Right cardiac atrium (tissue), 5 donors: ENCODE measurements around the gene AIF1. TPM values are rescaled to one million over a fixed set of nuclear protein-coding genes. Genes with fewer than 3 reads are reported as not detected.

ENCODE experiments used
- ATAC-seq, 2 donors: fragments of 200-7000 bp; cut with Tn5 transposase; one replicate each; pipeline versions ENCODE4 v1.8.0 to v1.9.1; 2020; ENCODE audit warnings: moderate library complexity in 2 of 2, mild to moderate bottlenecking in 1 of 2
- DNase-seq, 3 donors: peaks; one replicate each; pipeline ENCODE4 v3.0.0-alpha.2; 2020
- H3K27ac ChIP-seq: one replicate; pipeline ENCODE4 v1.5.1; 2013; ENCODE audit warnings: mild to moderate bottlenecking, low read length, control low read depth, moderate library complexity
- H3K27me3 ChIP-seq: one replicate; pipeline ENCODE4 v1.6.1; 2013; ENCODE audit not compliant: control insufficient read depth, insufficient read depth
- H3K4me1 ChIP-seq: one replicate; pipeline ENCODE4 v1.6.1; 2013; ENCODE audit warnings: low read length; ENCODE audit not compliant: control insufficient read depth, insufficient read depth
- H3K4me3 ChIP-seq: one replicate; pipeline ENCODE4 v1.5.1; 2013; ENCODE audit warnings: low read length, control low read depth
- H3K9me3 ChIP-seq: one replicate; pipeline ENCODE4 v1.6.1; 2013; ENCODE audit warnings: low read length; ENCODE audit not compliant: control insufficient read depth
- WGBS: extraction: QIAGEN DNeasy Blood & Tissue Kit; methylation state at CpG from one replicate; pipeline ENCODE4 v1.1.7; 2013; 5-methylcytosine and 5-hydroxymethylcytosine counted together
- intact Hi-C, 4 donors: fragments of 100-400 bp; cut with DNase I; formaldehyde crosslinking; loops; one replicate each; pipeline versions ENCODE4 v1.11.0 to v1.14.0; 2022 to 2023
- polyA plus RNA-seq: library from polyadenylated mRNA; stranded (reverse); fragments of 200-250 nt; gene quantifications from one replicate; pipeline ENCODE4 v1.2.3, GENCODE V29; 2013
- total RNA-seq, 4 donors: library from RNA; stranded (reverse); fragmentation: NEBNext Ultra II Directional; extraction: Animal tissue kit (Norgen Biotek cat#: 25700); gene quantifications; one replicate each; pipeline ENCODE4 v1.2.1, GENCODE V29; 2021
- donor health status: healthy with polysubstance abuse.
- donor health status: DM: no; HTN: yes; CAD: no.
- donor health status: DM: no; HTN: no; CAD: no.
- donor health status: DM: no; HTN: yes; CAD: no; lungs with severe emphysema.
- donor health status: DM: yes; HTN: yes; CAD: no.

The AIF1 gene
- total and polyA plus RNA-seq, 5 donors, result 14.7 to 29.9 (median 18.1) TPM

- peak overlapping the region; percentile 34 for H3K4me3 ChIP-seq
- H3K27ac ChIP-seq, result no peak overlapping the region
- no peaks in the 10 kb centered on the region for H3K4me1 ChIP-seq
- intact Hi-C loops, result no loop called here
- H3K27me3 ChIP-seq, result no peaks in the 10 kb centered on the region
- WGBS, result 65% methylated on average over 8 of the region's 8 CpGs
- DNase-seq (no peak), ATAC-seq (no peak)
- no peaks in the 10 kb centered on the region for H3K9me3 ChIP-seq
Observed at GRCh38 chr6:31575952-31576685, 38.9 kb upstream of the AIF1 start.

DNA sequence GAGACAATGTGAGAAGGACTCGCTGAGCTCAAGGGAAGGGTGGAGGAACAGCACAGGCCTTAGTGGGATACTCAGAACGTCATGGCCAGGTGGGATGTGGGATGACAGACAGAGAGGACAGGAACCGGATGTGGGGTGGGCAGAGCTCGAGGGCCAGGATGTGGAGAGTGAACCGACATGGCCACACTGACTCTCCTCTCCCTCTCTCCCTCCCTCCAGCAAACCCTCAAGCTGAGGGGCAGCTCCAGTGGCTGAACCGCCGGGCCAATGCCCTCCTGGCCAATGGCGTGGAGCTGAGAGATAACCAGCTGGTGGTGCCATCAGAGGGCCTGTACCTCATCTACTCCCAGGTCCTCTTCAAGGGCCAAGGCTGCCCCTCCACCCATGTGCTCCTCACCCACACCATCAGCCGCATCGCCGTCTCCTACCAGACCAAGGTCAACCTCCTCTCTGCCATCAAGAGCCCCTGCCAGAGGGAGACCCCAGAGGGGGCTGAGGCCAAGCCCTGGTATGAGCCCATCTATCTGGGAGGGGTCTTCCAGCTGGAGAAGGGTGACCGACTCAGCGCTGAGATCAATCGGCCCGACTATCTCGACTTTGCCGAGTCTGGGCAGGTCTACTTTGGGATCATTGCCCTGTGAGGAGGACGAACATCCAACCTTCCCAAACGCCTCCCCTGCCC, 38.0 kb upstream of the AIF1 start:
- 87% methylated on average over 19 of the region's 19 CpGs for WGBS
- H3K27ac ChIP-seq, result no peak overlapping the region
- intact Hi-C loops, result no loop called here
- H3K9me3 ChIP-seq, result no peaks in the 10 kb centered on the region
- no peak overlapping the region for H3K4me3 ChIP-seq
- no peaks in the 10 kb centered on the region for H3K27me3 ChIP-seq
- H3K4me1 ChIP-seq, result no peaks in the 10 kb centered on the region
- ATAC-seq (no peak), DNase-seq (no peak)

GRCh38 chr6:31577579-31577966, 37.5 kb upstream of the AIF1 start:
- 86% methylated on average over 3 of the region's 3 CpGs for WGBS
- H3K4me3 ChIP-seq, result no peak overlapping the region
- intact Hi-C loops, result no loop called here
- no peaks in the 10 kb centered on the region for H3K4me1 ChIP-seq
- DNase-seq (no peak), ATAC-seq (no peak)
- no peak overlapping the region for H3K27ac ChIP-seq
- H3K9me3 ChIP-seq, result no peaks in the 10 kb centered on the region
- H3K27me3 ChIP-seq, result no peaks in the 10 kb centered on the region

DNA sequence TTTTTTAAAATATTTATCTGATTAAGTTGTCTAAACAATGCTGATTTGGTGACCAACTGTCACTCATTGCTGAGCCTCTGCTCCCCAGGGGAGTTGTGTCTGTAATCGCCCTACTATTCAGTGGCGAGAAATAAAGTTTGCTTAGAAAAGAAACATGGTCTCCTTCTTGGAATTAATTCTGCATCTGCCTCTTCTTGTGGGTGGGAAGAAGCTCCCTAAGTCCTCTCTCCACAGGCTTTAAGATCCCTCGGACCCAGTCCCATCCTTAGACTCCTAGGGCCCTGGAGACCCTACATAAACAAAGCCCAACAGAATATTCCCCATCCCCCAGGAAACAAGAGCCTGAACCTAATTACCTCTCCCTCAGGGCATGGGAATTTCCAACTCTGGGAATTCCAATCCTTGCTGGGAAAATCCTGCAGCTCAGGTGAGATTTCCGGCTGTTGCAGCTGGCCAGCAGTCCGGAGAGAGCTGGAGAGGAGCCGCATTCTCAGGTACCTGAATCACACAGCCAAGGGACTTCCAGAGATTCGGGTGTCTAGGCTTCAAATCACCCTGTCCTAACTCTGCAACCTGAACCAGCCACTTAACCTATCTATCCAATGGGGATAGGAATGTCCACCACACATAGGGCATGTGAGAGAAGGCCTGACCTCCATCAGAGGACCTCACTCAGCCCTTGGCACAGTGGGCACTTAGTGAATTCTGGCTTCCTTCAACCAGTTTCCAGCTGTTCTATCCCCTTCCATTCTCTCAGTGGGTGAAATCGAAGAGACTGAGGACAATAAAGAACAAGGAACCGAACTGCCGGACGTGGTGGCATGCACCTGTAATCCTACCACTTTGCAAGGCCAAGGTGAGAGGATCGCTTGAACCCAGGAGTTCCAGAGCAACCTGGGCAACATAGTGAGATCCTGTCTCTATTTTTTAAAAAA, 36.6 kb upstream of the AIF1 start:
- Histone ChIP-seq H3K27ac (no peak overlapping the region), H3K9me3 (no peaks in the 10 kb centered on the region), H3K27me3 (no peaks in the 10 kb centered on the region), H3K4me1 (no peaks in the 10 kb centered on the region), H3K4me3 (no peak overlapping the region)
- ATAC-seq (no peak), DNase-seq (no peak)
- WGBS, result 83% methylated on average over 12 of the region's 12 CpGs
- intact Hi-C loops, result no loop called here

DNA sequence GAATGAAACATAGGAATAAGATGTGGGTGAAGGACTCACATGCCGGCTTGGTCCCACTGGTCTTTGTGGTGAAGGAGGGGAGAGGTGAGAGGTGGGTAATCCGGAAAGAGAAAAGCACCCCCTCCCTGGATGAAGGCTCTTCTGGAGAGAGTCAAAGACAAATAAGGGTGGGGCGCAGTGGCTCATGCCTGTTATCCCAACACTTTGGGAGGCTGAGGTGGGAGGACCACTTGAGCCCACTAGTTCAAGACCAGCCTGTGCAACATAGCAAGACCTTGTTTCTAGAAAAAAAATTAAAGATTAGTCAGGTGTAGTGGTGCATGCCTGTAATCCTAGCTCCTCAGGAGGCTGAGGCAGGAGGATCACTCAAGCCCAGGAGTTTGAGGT, 35.9 kb upstream of the AIF1 start:
- H3K9me3 ChIP-seq, result no peaks in the 10 kb centered on the region
- H3K27me3 ChIP-seq, result no peaks in the 10 kb centered on the region
- no peak overlapping the region for H3K4me3 ChIP-seq
- no peak overlapping the region for H3K27ac ChIP-seq
- no peak for ATAC-seq
- WGBS, result 90% methylated on average over 3 of the region's 3 CpGs
- intact Hi-C loops, result no loop called here
- DNase-seq, result no peak
- no peaks in the 10 kb centered on the region for H3K4me1 ChIP-seq

DNA sequence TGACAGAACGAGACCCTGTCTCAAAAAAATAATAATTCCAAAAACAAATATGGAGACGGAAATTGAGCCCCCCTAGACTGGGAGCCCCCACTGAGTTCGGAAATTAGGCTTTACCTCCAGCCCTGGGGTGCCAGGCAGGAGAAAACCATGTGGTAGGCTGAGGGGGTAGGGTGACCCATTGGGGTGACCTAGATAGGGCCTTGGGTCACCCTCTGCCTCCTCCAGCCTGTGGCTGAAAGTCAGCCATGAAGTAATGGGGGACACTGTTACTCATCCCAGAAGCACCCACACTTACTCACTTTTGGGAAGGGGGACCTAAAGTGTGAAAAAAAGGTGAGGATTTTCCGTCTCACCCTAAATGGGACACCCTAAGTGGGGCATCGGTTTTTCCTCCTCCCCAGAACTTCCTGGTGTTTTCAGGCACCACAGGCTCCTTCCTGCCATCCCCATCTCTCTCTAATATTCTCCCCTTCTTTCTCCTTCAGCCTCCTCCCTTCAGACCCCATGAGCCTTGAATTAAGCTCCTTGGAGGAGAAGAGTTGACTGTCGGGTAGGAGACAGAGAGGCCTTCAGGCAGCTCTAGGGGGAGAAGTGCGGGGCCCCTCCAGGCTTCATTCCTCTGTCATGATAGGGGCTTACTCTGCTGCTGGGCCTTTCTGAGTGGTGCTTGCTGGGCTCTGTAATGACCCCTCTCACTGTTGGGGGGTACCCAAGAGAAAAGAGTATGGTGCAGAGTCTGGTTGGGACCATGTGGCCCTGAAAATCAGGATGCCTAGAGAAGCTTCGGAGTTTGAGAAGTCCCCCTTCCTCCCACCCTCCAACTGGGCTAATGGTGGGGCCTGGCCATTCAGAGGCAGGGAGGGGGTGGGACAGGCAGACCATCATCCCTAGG, 35.2 kb upstream of the AIF1 start:
- no peak overlapping the region for H3K27ac ChIP-seq
- H3K4me3 ChIP-seq, result no peak overlapping the region
- ATAC-seq, result no peak
- WGBS, result 90% methylated on average over 8 of the region's 8 CpGs
- no peaks in the 10 kb centered on the region for H3K4me1 ChIP-seq
- no peaks in the 10 kb centered on the region for H3K9me3 ChIP-seq
- H3K27me3 ChIP-seq, result no peaks in the 10 kb centered on the region
- DNase-seq, result no peak
- intact Hi-C loops, result loop anchor here in 2 of 4 donors (5.0 kb wide), 1 partner anchor 32 kb away; the partner anchor contains the start of genes ATP6V1G2 (in 2 of the 2) and NFKBIL1 (in 2 of the 2)

DNA sequence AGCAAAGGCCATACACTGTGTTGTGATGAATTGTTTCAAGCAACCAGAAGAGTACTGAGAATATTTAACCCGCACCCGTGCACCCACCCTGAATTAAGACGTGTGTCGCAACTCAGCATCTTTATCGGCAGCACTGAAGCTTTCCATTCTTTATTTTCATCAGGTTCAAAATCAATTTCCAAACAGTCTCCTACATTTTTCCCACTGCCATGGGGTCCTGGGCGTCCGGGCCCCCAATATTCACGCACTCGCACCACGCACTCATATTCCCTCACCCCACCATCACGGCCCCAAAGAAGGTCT, 34.6 kb upstream of the AIF1 start:
- DNase-seq (no peak), ATAC-seq (no peak)
- Histone ChIP-seq H3K4me3 (peak overlapping the region; percentile 72), H3K4me1 (no peaks in the 10 kb centered on the region), H3K27ac (no peak overlapping the region), H3K27me3 (no peaks in the 10 kb centered on the region), H3K9me3 (no peaks in the 10 kb centered on the region)
- intact Hi-C loops, result loop anchor here in 2 of 4 donors (5.0 kb wide), 1 partner anchor 33 kb away; the partner anchor contains the start of genes ATP6V1G2 (in 2 of the 2) and NFKBIL1 (in 2 of the 2)
- 38% methylated on average over 11 of the region's 11 CpGs for WGBS

DNA sequence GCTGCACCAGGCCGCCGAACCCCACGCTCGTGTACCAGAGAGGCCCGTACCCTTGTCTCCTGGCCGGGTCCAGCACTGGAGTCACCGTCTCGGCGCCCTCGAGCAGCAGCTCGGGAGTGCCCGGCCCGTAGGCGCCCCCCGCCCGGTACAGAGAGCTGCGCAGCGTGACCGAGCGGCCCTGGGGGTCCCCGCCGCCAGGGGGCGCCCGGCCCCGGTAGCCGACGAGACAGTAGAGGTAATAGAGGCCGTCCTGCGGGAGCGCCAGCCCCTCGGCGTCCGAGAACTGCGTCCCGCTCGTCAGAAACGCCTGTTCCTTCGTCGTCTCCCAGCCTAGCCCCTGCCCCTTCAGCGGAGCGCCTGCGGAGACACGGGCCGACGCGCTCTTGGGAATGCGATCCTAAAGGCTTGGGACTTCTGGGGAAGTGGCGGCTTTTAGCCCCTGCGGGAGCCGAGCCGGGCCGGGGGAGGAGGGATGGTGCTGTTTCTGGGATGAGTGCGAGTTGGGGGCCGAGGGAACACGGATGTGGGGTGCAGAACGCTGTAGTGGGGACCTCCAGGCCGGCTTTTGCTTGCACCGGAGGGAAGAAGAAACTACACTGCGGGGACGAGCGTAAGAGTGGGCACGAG, 34.1 kb upstream of the AIF1 start:
- H3K27ac ChIP-seq, result peak overlapping the region; percentile 77
- DNase-seq, result peak; percentile 89 to 97 (median 97)
- H3K9me3 ChIP-seq, result no peaks in the 10 kb centered on the region
- peak overlapping the region; percentile 72 for H3K4me3 ChIP-seq
- intact Hi-C loops, result loop anchor here in 2 of 4 donors (5.0 kb wide), 1 partner anchor 34 kb away; the partner anchor contains the start of genes ATP6V1G2 (in 2 of the 2) and NFKBIL1 (in 2 of the 2)
- H3K27me3 ChIP-seq, result no peaks in the 10 kb centered on the region
- H3K4me1 ChIP-seq, result no peaks in the 10 kb centered on the region
- WGBS, result under 1% methylated on average over 62 of the region's 62 CpGs
- ATAC-seq, result peak; percentile 98

- Histone ChIP-seq H3K27me3 (no peaks in the 10 kb centered on the region), H3K4me3 (peak overlapping the region; percentile 72), H3K9me3 (no peaks in the 10 kb centered on the region), H3K4me1 (no peaks in the 10 kb centered on the region), H3K27ac (peak overlapping the region; percentile 77)
- intact Hi-C loops, result loop anchor here in 2 of 4 donors (5.0 kb wide), 1 partner anchor 34 kb away; the partner anchor contains the start of genes ATP6V1G2 (in 2 of the 2) and NFKBIL1 (in 2 of the 2)
- peak in 2 of 3 donors; percentile 22 to 67 for DNase-seq
- peak; percentile 13 to 20 for ATAC-seq
- 24% methylated on average over 21 of the region's 21 CpGs for WGBS
Observed at GRCh38 chr6:31581434-31582229, 33.4 kb upstream of the AIF1 start.
